Cardiac muscle cell (in vitro differentiated cells and primary cell): ENCODE data around the gene CPLANE2. TPM values are rescaled to one million over a fixed set of nuclear protein-coding genes. Genes with fewer than 3 reads are reported as not detected.

Source experiments
- DNase-seq, 2 donors: peaks; one replicate each; pipeline versions ENCODE4 v3.0.0 to v3.0.0-alpha.2; 2010 to 2017; ENCODE audit warnings: low read depth in 1 of 2, low spot score in 1 of 2
- H3K27ac ChIP-seq: fragments of 200-600 bp; sonication (generic); 2 replicates; pipeline ENCODE4 v1.5.1; 2016
- H3K27me3 ChIP-seq: fragments of 200-600 bp; sonication (generic); 2 replicates; pipeline ENCODE4 v1.6.0; 2016; ENCODE audit warnings: control low read depth
- H3K36me3 ChIP-seq: fragments of 200-600 bp; sonication (generic); 2 replicates; pipeline ENCODE4 v1.5.1; 2016; ENCODE audit warnings: control low read depth
- H3K4me1 ChIP-seq: fragments of 200-600 bp; sonication (generic); 2 replicates; pipeline ENCODE4 v1.8.1; 2017; ENCODE audit warnings: low read depth, mild to moderate bottlenecking, mixed run types
- H3K4me3 ChIP-seq: fragments of 200-600 bp; sonication (generic); 2 replicates; pipeline ENCODE4 v1.5.1; 2016; ENCODE audit warnings: mild to moderate bottlenecking
- H3K9me3 ChIP-seq: fragments of 200-600 bp; sonication (generic); 2 replicates; pipeline ENCODE4 v1.5.1; 2017; ENCODE audit warnings: low read depth, mild to moderate bottlenecking, control low read depth
- CTCF ChIP-seq: IDR thresholded peaks from 2 replicates; pipeline ENCODE4 v1.5.1; 2012; ENCODE audit warnings: low read depth, mild to moderate bottlenecking, low read length
- polyA plus RNA-seq: library from polyadenylated mRNA; unstranded; fragments of >200 nt; fragmentation: Nextera tagmentation; extraction: Ambion mirVana; gene quantifications from 2 replicates; pipeline ENCODE4 v1.2.1, GENCODE V29; 2016
- total RNA-seq: library from RNA; depleted of rRNA; stranded (reverse); fragments of >200 nt; gene quantifications from 2 replicates; pipeline ENCODE4 v1.2.3, GENCODE V29; 2016

CPLANE2 gene
- total and polyA plus RNA-seq, 2 experiments from 2014 or later = 9.1 to 26.5 TPM

GRCh38 chr1:16231331-16232315, 5.4 kb downstream of the CPLANE2 start:
- no peak for TF ChIP-seq CTCF
- no peak overlapping the region for H3K4me3 ChIP-seq
- DNase-seq = no peak
- no peak overlapping the region for H3K27ac ChIP-seq
- H3K9me3 ChIP-seq = no peaks in the 10 kb centered on the region
- no peaks in the 10 kb centered on the region for H3K4me1 ChIP-seq
- no peaks in the 10 kb centered on the region for H3K36me3 ChIP-seq
- peaks cover 22% of the 10 kb centered on the region for H3K27me3 ChIP-seq

GRCh38 chr1:16230744-16231143, 6.2 kb downstream of the CPLANE2 start:
- no peak for TF ChIP-seq CTCF
- H3K9me3 ChIP-seq = no peaks in the 10 kb centered on the region
- DNase-seq = no peak
- H3K27ac ChIP-seq = no peak overlapping the region
- H3K4me3 ChIP-seq = no peak overlapping the region
- H3K36me3 ChIP-seq = no peaks in the 10 kb centered on the region
- peaks cover 30% of the 10 kb centered on the region for H3K27me3 ChIP-seq
- H3K4me1 ChIP-seq = no peaks in the 10 kb centered on the region

GRCh38 chr1:16229976-16230740, 6.8 kb downstream of the CPLANE2 start:
- H3K27me3 ChIP-seq = peaks cover 35% of the 10 kb centered on the region
- TF ChIP-seq CTCF = no peak
- no peaks in the 10 kb centered on the region for H3K9me3 ChIP-seq
- no peaks in the 10 kb centered on the region for H3K4me1 ChIP-seq
- H3K27ac ChIP-seq = no peak overlapping the region
- no peak overlapping the region for H3K4me3 ChIP-seq
- no peak for DNase-seq
- H3K36me3 ChIP-seq = no peaks in the 10 kb centered on the region

- Histone ChIP-seq H3K4me3 (peak overlapping the region; percentile 23), H3K9me3 (no peaks in the 10 kb centered on the region), H3K4me1 (no peaks in the 10 kb centered on the region), H3K36me3 (no peaks in the 10 kb centered on the region), H3K27ac (no peak overlapping the region), H3K27me3 (peaks cover 57% of the 10 kb centered on the region)
- peak; percentile 49 to 91 for DNase-seq
- no peak for TF ChIP-seq CTCF
These were observed 10.3 kb downstream of the CPLANE2 start for GRCh38 chr1:16226490-16227179.

- no peak for TF ChIP-seq CTCF
- H3K27me3 ChIP-seq = peaks cover 62% of the 10 kb centered on the region
- H3K4me3 ChIP-seq = no peak overlapping the region
- H3K9me3 ChIP-seq = no peaks in the 10 kb centered on the region
- H3K4me1 ChIP-seq = no peaks in the 10 kb centered on the region
- no peak for DNase-seq
- no peak overlapping the region for H3K27ac ChIP-seq
- H3K36me3 ChIP-seq = no peaks in the 10 kb centered on the region
These were observed 10.9 kb downstream of the CPLANE2 start for GRCh38 chr1:16226129-16226489.
